Mesenteric fat pad (tissue), 1 donor: Measurements from ENCODE around the gene HEXA. TPM values are rescaled to one million over a fixed set of nuclear protein-coding genes. Genes with fewer than 3 reads are reported as not detected.

Experiments used
- DNase-seq: peaks from one replicate; pipeline ENCODE4 v3.0.0-alpha.2; 2020; ENCODE audit warnings: low spot score
- total RNA-seq: library from RNA; stranded (reverse); fragmentation: NEBNext Ultra II Directional; extraction: Animal tissue kit (Norgen Biotek cat#: 25700); gene quantifications from one replicate; pipeline ENCODE4 v1.2.1, GENCODE V29; 2021
- donor health status: DM: yes; HTN: yes; CAD: no.

HEXA gene
- total RNA-seq, 1 donor from 2014 or later, result 130 TPM

- DNase-seq, result no peak
These were observed 1.5 kb upstream of the HEXA start for GRCh38 chr15:72377331-72377730.

- peak; percentile 90 for DNase-seq
These were observed 341 bp downstream of the HEXA start for GRCh38 chr15:72375501-72375845.

GRCh38 chr15:72372361-72372760, 3.5 kb downstream of the HEXA start:
- no peak for DNase-seq

GRCh38 chr15:72369964-72370363, 5.8 kb downstream of the HEXA start:
- DNase-seq, result no peak

GRCh38 chr15:72368899-72369298, 6.9 kb downstream of the HEXA start:
- no peak for DNase-seq

GRCh38 chr15:72368325-72368724, 7.5 kb downstream of the HEXA start:
- no peak for DNase-seq

GRCh38 chr15:72365844-72366243, 10.0 kb downstream of the HEXA start:
- DNase-seq, result no peak

- DNase-seq, result no peak
These were observed 14.6 kb downstream of the HEXA start for GRCh38 chr15:72361176-72361575.

- DNase-seq, result no peak
These were observed 17.1 kb downstream of the HEXA start for GRCh38 chr15:72358650-72359171.

GRCh38 chr15:72358121-72358520, 17.7 kb downstream of the HEXA start:
- DNase-seq, result no peak

GRCh38 chr15:72354496-72354895, 21.3 kb downstream of the HEXA start:
- no peak for DNase-seq

- no peak for DNase-seq
These were observed 22.5 kb downstream of the HEXA start for GRCh38 chr15:72353266-72353665.

GRCh38 chr15:72345806-72346205, 30.0 kb downstream of the HEXA start:
- DNase-seq, result no peak

GRCh38 chr15:72345280-72345679, 30.5 kb downstream of the HEXA start:
- no peak for DNase-seq

- no peak for DNase-seq
These were observed 31.2 kb downstream of the HEXA start for GRCh38 chr15:72344602-72345001.

- DNase-seq, result no peak
These were observed 33.4 kb downstream of the HEXA start for GRCh38 chr15:72342385-72342784.

- DNase-seq, result no peak
These were observed 34.5 kb downstream of the HEXA start for GRCh38 chr15:72341361-72341760.

- DNase-seq, result no peak
These were observed 35.4 kb downstream of the HEXA start for GRCh38 chr15:72340366-72340765.

- no peak for DNase-seq
These were observed 36.0 kb downstream of the HEXA start for GRCh38 chr15:72339777-72340177.

- DNase-seq, result no peak
These were observed 37.0 kb downstream of the HEXA start for GRCh38 chr15:72338617-72339321.

GRCh38 chr15:72338148-72338547, 37.7 kb downstream of the HEXA start:
- no peak for DNase-seq

- DNase-seq, result no peak
These were observed 41.0 kb downstream of the HEXA start for GRCh38 chr15:72334842-72335241.

GRCh38 chr15:72331021-72331420, 44.8 kb downstream of the HEXA start:
- no peak for DNase-seq

GRCh38 chr15:72323752-72324151, 52.1 kb downstream of the HEXA start:
- no peak for DNase-seq
